GM10266 (cell line): Measurements from ENCODE around the gene IP6K1.

ENCODE experiments used
- DNase-seq: peaks from one replicate; pipeline ENCODE4 v3.0.0; 2012; ENCODE audit errors: extremely low spot score
- CTCF ChIP-seq: IDR thresholded peaks from 2 replicates; pipeline ENCODE4 v1.5.1; 2012; ENCODE audit warnings: mild to moderate bottlenecking, low read depth; ENCODE audit not compliant: control insufficient read depth, insufficient read depth; ENCODE audit errors: missing control alignments

IP6K1 gene

GRCh38 chr3:49740427-49740826, 45.9 kb downstream of the IP6K1 start:
- DNase-seq, result no peak
- no peak for TF ChIP-seq CTCF

GRCh38 chr3:49738067-49738713, 48.2 kb downstream of the IP6K1 start:
- DNase-seq, result no peak
- TF ChIP-seq CTCF, result no peak

DNA sequence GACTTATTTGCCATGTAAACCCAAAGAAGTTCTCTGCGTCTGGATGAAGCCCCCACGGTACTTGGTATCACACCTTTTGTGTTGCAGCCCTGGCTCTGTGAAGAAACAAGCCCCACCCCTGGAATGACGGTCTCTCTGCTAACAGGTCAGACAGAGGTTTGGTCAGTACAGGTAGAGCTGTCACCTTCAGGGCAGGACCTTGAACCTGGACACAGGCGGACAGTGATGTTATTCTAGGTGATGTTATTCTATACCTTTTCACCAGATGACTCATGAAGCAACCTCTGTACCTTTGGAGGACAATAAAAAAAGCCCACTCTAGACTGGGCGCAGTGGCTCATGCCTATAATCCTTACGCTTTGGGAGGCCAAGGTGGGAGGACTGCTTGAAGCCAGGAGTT, 51.6 kb downstream of the IP6K1 start:
- DNase-seq, result no peak
- TF ChIP-seq CTCF, result no peak

GRCh38 chr3:49733551-49733950, 52.8 kb downstream of the IP6K1 start:
- TF ChIP-seq CTCF, result no peak
- DNase-seq, result no peak

GRCh38 chr3:49732597-49732996, 53.7 kb downstream of the IP6K1 start:
- no peak for TF ChIP-seq CTCF
- no peak for DNase-seq

GRCh38 chr3:49729966-49730609, 56.3 kb downstream of the IP6K1 start:
- no peak for TF ChIP-seq CTCF
- DNase-seq, result no peak

GRCh38 chr3:49727924-49728361, 58.4 kb downstream of the IP6K1 start:
- no peak for TF ChIP-seq CTCF
- DNase-seq, result no peak
